K562 (cell line): ENCODE measurements around the gene ZNF736. TPM values are rescaled to one million over a fixed set of nuclear protein-coding genes. Genes with fewer than 3 reads are reported as not detected.

ENCODE experiments used
- CBX2 ChIP-seq: fragments of 200-600 bp; sonication (generic); IDR thresholded peaks from one replicate; pipeline ENCODE4 v1.6.1; 2012; ENCODE audit warnings: mild to moderate bottlenecking, low read length, inconsistent platforms; ENCODE audit not compliant: insufficient read depth, poor library complexity, severe bottlenecking
- CEBPG ChIP-seq, 3 experiments: fragments of 200-800 bp in 1 of 3; sonication (Bioruptor generic) in 1 of 3; sonication (generic) in 1 of 3; formaldehyde crosslinking in 1 of 3; IDR thresholded peaks in 2 of 3; conservative IDR thresholded peaks in 1 of 3; 2 replicates each; pipeline versions ENCODE4 v1.6.1 to v1.8.0; 2016 to 2022; ENCODE audit warnings: missing compliant biosample characterization in 2 of 3, missing genetic modification characterization in 2 of 3, mild to moderate bottlenecking in 1 of 3, missing genetic modification reagents in 1 of 3
- CSDE1 ChIP-seq, 2 experiments: fragments of 450-650 bp; IDR thresholded peaks; 2 replicates each; pipeline ENCODE4 v1.6.1; 2016; ENCODE audit warnings: mild to moderate bottlenecking in 1 of 2
- ETS1 ChIP-seq: conservative IDR thresholded peaks from 2 replicates; pipeline ENCODE4 v1.6.1; 2011; ENCODE audit warnings: low read depth, mild to moderate bottlenecking, low read length; ENCODE audit not compliant: control insufficient read depth
- FOS ChIP-seq: IDR thresholded peaks from 3 replicates; pipeline ENCODE4 v1.6.1; 2011; ENCODE audit not compliant: insufficient read length; ENCODE audit errors: extremely low read depth
- FOXK1 ChIP-seq: sonication (generic); formaldehyde crosslinking; IDR thresholded peaks from 2 replicates; pipeline ENCODE4 v1.8.0; 2022; ENCODE audit warnings: missing genetic modification reagents, mild to moderate bottlenecking, borderline replicate concordance
- FOXP1 ChIP-seq: sonication (generic); formaldehyde crosslinking; IDR thresholded peaks from 2 replicates; pipeline ENCODE4 v1.8.0; 2022; ENCODE audit warnings: mild to moderate bottlenecking, missing genetic modification reagents
- GMEB1 ChIP-seq: fragments of 250-450 bp; sonication (Bioruptor Pico); IDR thresholded peaks from 2 replicates; pipeline ENCODE4 v1.4.0; 2020; ENCODE audit warnings: mild to moderate bottlenecking
- KDM5B ChIP-seq: fragments of 200-600 bp; sonication (generic); IDR thresholded peaks from 2 replicates; pipeline ENCODE4 v1.6.1; 2012; ENCODE audit warnings: low read depth, mild to moderate bottlenecking, moderate library complexity, low read length, control low read depth, inconsistent platforms; ENCODE audit not compliant: insufficient replicate concordance
- LARP7 ChIP-seq: fragments of 450-650 bp; IDR thresholded peaks from 2 replicates; pipeline ENCODE4 v1.6.1; 2016
- MCM7 ChIP-seq, 2 experiments: fragments of 450-650 bp; IDR thresholded peaks; 2 replicates each; pipeline ENCODE4 v1.6.1; 2016 to 2018
- MYC ChIP-seq, 2 experiments: fragments of 250-450 bp in 1 of 2; sonication (Bioruptor Pico) in 1 of 2; IDR thresholded peaks; 2 replicates each; pipeline versions ENCODE4 v1.5.1 to v1.6.1; 2012 to 2021; ENCODE audit warnings: low read depth in 2 of 2, borderline replicate concordance in 1 of 2, improper control_type of control experiment in 1 of 2, low read length in 1 of 2, mild to moderate bottlenecking in 1 of 2, moderate library complexity in 1 of 2
- NFYB ChIP-seq: IDR thresholded peaks from 2 replicates; pipeline ENCODE4 v1.6.1; 2011; ENCODE audit warnings: mild to moderate bottlenecking, moderate library complexity; ENCODE audit not compliant: insufficient read length; ENCODE audit errors: extremely low read depth
- POLR2G ChIP-seq: fragments of 200-400 bp; formaldehyde crosslinking; IDR thresholded peaks from 2 replicates; pipeline ENCODE4 v1.6.1; 2017; ENCODE audit warnings: low read depth, mild to moderate bottlenecking, antibody characterized with exemption, low read length, moderate library complexity
- PTTG1 ChIP-seq: fragments of 450-650 bp; IDR thresholded peaks from 2 replicates; pipeline ENCODE4 v1.6.1; 2016; ENCODE audit warnings: low read depth, mild to moderate bottlenecking, missing genetic modification characterization, missing compliant biosample characterization
- PYGO2 ChIP-seq: fragments of 450-650 bp; IDR thresholded peaks from 2 replicates; pipeline ENCODE4 v1.6.1; 2016; ENCODE audit warnings: mild to moderate bottlenecking, missing genetic modification characterization, moderate library complexity, missing compliant biosample characterization
- SP2 ChIP-seq: IDR thresholded peaks from 2 replicates; pipeline ENCODE4 v1.6.1; 2011; ENCODE audit warnings: mild to moderate bottlenecking, low read depth, low read length, moderate library complexity; ENCODE audit not compliant: poor library complexity, severe bottlenecking; ENCODE audit errors: extremely low read depth
- TSC22D4 ChIP-seq: fragments of 450-650 bp; IDR thresholded peaks from 2 replicates; pipeline ENCODE4 v1.6.1; 2016; ENCODE audit warnings: missing genetic modification characterization, missing biosample characterization, control low read depth
- ZBTB12 ChIP-seq: fragments of 250-450 bp; sonication (Bioruptor Pico); IDR thresholded peaks from 2 replicates; pipeline ENCODE4 v1.4.0; 2020
- ZC3H4 ChIP-seq: sonication (generic); formaldehyde crosslinking; IDR thresholded peaks from 2 replicates; pipeline ENCODE4 v1.9.0; 2021; ENCODE audit warnings: missing genetic modification reagents, borderline replicate concordance
- ZNF740 ChIP-seq, 3 experiments: fragments of 200-800 bp in 1 of 3; sonication (Bioruptor generic) in 1 of 3; sonication (generic) in 1 of 3; formaldehyde crosslinking in 1 of 3; IDR thresholded peaks; 2 replicates each; pipeline versions ENCODE4 v1.6.1 to v1.8.0; 2016 to 2022; ENCODE audit warnings: mild to moderate bottlenecking in 2 of 3, missing compliant biosample characterization in 2 of 3, missing genetic modification characterization in 2 of 3, missing genetic modification reagents in 1 of 3
- polyA plus RNA-seq, 8 experiments: library from polyadenylated mRNA; depleted of rRNA in 4 of 8; stranded (reverse) in 5 of 8; unstranded in 3 of 8; fragments of >200 nt; fragmentation: Nextera tagmentation in 2 of 8; fragmentation: Illumina TruSeq in 1 of 8; extraction: Ambion mirVana in 2 of 8; extraction: Trizol in 1 of 8; gene quantifications; 2 replicates each; pipeline versions ENCODE4 v1.2.1 to v1.2.3, GENCODE V29; 2011 to 2014; ENCODE audit warnings: inconsistent platforms in 1 of 8, missing spikeins in 1 of 8
- total RNA-seq, 7 experiments: library from RNA; depleted of rRNA in 6 of 7; stranded (reverse); fragments of >200 nt in 6 of 7; fragmentation: Illumina TruSeq in 2 of 7; extraction: Trizol in 2 of 7; gene quantifications; 2 replicates each; pipeline versions ENCODE4 v1.2.1 to v1.2.3, GENCODE V29; 2011 to 2021; ENCODE audit warnings: low replicate concordance in 1 of 7

ZNF736 gene
- total and polyA plus RNA-seq, 9 of the 15 experiments (the other 6 are each of a cell fraction or from before 2014, with no cell fraction given) = 2.7 to 15.6 (median 7.6) TPM

GRCh38 chr7:64313740-64314491 is at the start of gene ZNF736 (continued):
- peak; percentile 21; the same call in 1 of the 2 replicates for TF ChIP-seq ZNF740 (CRISPR knock-in tag; IDR thresholded peaks at IDR 0.05)
- TF ChIP-seq ZNF740 (tag; IDR thresholded peaks at IDR 0.05) = no peak
- no peak for TF ChIP-seq CBX2
- TF ChIP-seq POLR2G = peak; percentile 69
- TF ChIP-seq ETS1 = no peak
- TF ChIP-seq FOXP1 (CRISPR knock-in tag) = no peak
- peak; percentile 62 for TF ChIP-seq CEBPG (CRISPR knock-in tag; IDR thresholded peaks at IDR 0.05)
- TF ChIP-seq CEBPG (tag; conservative IDR thresholded peaks at IDR 0.05 in 1 of 2, IDR thresholded peaks at IDR 0.05 in 1 of 2) = no peak
- TF ChIP-seq LARP7 = no peak
- TF ChIP-seq NFYB = peak; percentile 92
- TF ChIP-seq CSDE1 (IDR thresholded peaks at IDR 0.05) = no peak
- no peak for TF ChIP-seq PTTG1 (tag)
- no peak for TF ChIP-seq ZBTB12
- peak; percentile 36 for TF ChIP-seq SP2
- TF ChIP-seq MCM7 (IDR thresholded peaks at IDR 0.05) = no peak
- no peak for TF ChIP-seq TSC22D4 (tag)
- 0 out of 2 replicates have a peak, but pooled peaks have one; percentile 72 for TF ChIP-seq FOXK1 (CRISPR knock-in tag)
- no peak for TF ChIP-seq PYGO2
- TF ChIP-seq FOS = peak; percentile 75
- no peak for TF ChIP-seq ZC3H4 (CRISPR knock-in tag)
- TF ChIP-seq GMEB1 (CRISPR knock-in tag) = no peak
- peak; percentile 89 for TF ChIP-seq KDM5B
- TF ChIP-seq MYC (IDR thresholded peaks at IDR 0.05; ENCODE audit: low read depth, low read length) = peak; percentile 9; the same call in 1 of the 2 replicates
- no peak for TF ChIP-seq MYC (CRISPR knock-in tag; IDR thresholded peaks at IDR 0.05; ENCODE audit: borderline replicate concordance, low read depth)
